NB4 (cell line): ENCODE results near the gene CDH8.

ENCODE experiments used
- DNase-seq: peaks from one replicate; pipeline ENCODE4 v3.0.0; 2010; ENCODE audit warnings: low read depth
- H3K4me3 ChIP-seq: one replicate; pipeline ENCODE4 v1.5.1; 2011; ENCODE audit warnings: mild to moderate bottlenecking, low read depth, low read length, moderate library complexity
- MYC ChIP-seq: IDR thresholded peaks from 2 replicates; pipeline ENCODE4 v1.6.1; 2011; ENCODE audit warnings: low read depth, low read length
- POLR2A ChIP-seq: IDR thresholded peaks from 2 replicates; pipeline ENCODE4 v1.6.1; 2011; ENCODE audit warnings: mild to moderate bottlenecking; ENCODE audit not compliant: insufficient read length; ENCODE audit errors: extremely low read depth
- TF ChIP-seq, protein P1 (sequence below): IDR thresholded peaks from 2 replicates; pipeline ENCODE4 v1.6.1; 2011; ENCODE audit warnings: low read depth, low read length
- TF ChIP-seq, protein P2 (sequence below): IDR thresholded peaks from one replicate; pipeline ENCODE4 v1.5.1; 2012; ENCODE audit warnings: low read depth, low read length

The CDH8 gene

GRCh38 chr16:61915569-61915968, 120.7 kb downstream of the CDH8 start:
- H3K4me3 ChIP-seq = no peak overlapping the region
- peak; percentile 8 for DNase-seq
- TF ChIP-seq POLR2A (no peak), MYC (no peak)
- TF ChIP-seq, protein P1, sequence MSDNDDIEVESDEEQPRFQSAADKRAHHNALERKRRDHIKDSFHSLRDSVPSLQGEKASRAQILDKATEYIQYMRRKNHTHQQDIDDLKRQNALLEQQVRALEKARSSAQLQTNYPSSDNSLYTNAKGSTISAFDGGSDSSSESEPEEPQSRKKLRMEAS = no peak
- TF ChIP-seq, protein P2, sequence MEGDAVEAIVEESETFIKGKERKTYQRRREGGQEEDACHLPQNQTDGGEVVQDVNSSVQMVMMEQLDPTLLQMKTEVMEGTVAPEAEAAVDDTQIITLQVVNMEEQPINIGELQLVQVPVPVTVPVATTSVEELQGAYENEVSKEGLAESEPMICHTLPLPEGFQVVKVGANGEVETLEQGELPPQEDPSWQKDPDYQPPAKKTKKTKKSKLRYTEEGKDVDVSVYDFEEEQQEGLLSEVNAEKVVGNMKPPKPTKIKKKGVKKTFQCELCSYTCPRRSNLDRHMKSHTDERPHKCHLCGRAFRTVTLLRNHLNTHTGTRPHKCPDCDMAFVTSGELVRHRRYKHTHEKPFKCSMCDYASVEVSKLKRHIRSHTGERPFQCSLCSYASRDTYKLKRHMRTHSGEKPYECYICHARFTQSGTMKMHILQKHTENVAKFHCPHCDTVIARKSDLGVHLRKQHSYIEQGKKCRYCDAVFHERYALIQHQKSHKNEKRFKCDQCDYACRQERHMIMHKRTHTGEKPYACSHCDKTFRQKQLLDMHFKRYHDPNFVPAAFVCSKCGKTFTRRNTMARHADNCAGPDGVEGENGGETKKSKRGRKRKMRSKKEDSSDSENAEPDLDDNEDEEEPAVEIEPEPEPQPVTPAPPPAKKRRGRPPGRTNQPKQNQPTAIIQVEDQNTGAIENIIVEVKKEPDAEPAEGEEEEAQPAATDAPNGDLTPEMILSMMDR = no peak

DNA sequence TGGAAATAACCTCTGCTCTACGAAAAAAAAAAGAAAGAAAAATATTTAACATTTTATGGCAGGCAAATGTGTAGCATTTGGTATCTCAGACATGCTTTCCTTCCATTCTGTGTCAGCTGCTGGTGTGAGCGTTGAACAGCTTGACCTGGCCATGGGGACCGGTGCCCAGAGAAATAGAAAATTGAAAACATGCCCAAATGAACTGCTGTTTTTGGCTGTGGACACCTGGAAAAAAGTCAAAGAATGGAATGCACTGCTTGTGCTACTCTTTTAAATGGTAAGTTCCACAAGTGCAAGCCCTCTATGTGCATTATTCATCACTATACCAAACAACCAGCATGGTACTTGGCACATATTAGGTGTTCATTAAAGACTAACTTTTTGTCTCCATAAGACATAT, 127.2 kb downstream of the CDH8 start:
- H3K4me3 ChIP-seq = no peak overlapping the region
- DNase-seq = no peak
- TF ChIP-seq, protein P2 = no peak
- no peak for TF ChIP-seq POLR2A
- no peak for TF ChIP-seq MYC
- TF ChIP-seq, protein P1 = no peak

GRCh38 chr16:61908426-61908825, 127.8 kb downstream of the CDH8 start:
- no peak overlapping the region for H3K4me3 ChIP-seq
- TF ChIP-seq, protein P1 = no peak
- TF ChIP-seq, protein P2 = no peak
- no peak for TF ChIP-seq MYC
- TF ChIP-seq POLR2A = no peak
- DNase-seq = no peak

DNA sequence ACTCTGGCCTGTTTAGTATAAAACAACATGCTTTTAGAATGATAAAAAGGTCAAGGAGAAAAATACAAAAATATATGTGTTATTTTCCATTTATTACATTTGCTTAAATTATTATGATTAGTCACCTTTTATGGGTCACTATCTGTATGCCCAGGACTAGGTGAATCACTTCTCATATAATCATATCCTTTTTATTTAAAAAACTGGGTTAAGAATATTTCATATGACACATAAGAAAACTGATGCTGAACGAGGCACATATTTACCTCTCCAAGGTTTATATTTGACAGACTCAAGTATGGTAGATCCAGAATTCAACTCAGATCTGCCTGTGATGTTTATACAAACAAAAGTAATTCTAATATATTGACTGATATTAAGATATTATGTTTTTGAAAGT, 134.5 kb downstream of the CDH8 start:
- H3K4me3 ChIP-seq = no peak overlapping the region
- TF ChIP-seq, protein P1 = no peak
- TF ChIP-seq, protein P2 = no peak
- TF ChIP-seq POLR2A (no peak), MYC (no peak)
- DNase-seq = no peak

GRCh38 chr16:61900482-61900881, 135.8 kb downstream of the CDH8 start:
- TF ChIP-seq, protein P2 = no peak
- TF ChIP-seq POLR2A (no peak), MYC (no peak)
- TF ChIP-seq, protein P1 = no peak
- no peak for DNase-seq

GRCh38 chr16:61897657-61898056, 138.6 kb downstream of the CDH8 start:
- DNase-seq = no peak
- no peak overlapping the region for H3K4me3 ChIP-seq
- TF ChIP-seq POLR2A = no peak
- TF ChIP-seq, protein P2 = no peak
- TF ChIP-seq, protein P1 = no peak
- no peak for TF ChIP-seq MYC

More at GRCh38 chr16:61900482-61900881, 135.8 kb downstream of the CDH8 start:
- no peak overlapping the region for H3K4me3 ChIP-seq
